C4-2B (cell line): ENCODE data around the gene AOC1.
A peak's percentile ranks its signal among the peaks of the same experiment; 100 is the strongest.

Source experiments
- H3K27ac ChIP-seq: fragments of 450-650 bp; 2 replicates; pipeline ENCODE4 v1.5.1; 2017
- ZFX ChIP-seq: fragments of 450-650 bp; IDR thresholded peaks from 2 replicates; pipeline ENCODE4 v1.6.1; 2017
- TF ChIP-seq, protein P1 (sequence below): fragments of 450-650 bp; conservative IDR thresholded peaks from 2 replicates; pipeline ENCODE4 v1.5.1; 2017; ENCODE audit warnings: mild to moderate bottlenecking

Gene AOC1

DNA sequence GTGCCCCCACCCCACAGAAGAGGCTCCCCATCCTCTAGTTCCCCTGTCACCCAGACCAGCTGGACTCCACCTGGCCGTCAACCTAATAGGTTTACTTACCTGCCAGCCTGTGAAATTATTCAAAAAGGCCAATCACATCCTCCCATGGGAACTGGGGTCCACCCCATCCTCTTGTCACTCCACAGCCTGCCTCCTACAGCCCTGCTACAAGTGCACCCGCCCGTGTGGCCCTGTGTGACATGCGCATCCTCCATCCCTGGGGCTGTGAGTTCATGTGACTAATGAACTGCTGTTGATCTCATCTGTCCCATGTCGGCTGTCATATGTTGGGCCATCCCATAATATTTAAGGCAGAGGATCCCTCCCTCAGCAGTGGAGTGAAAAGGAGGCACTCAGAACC is 39.4 kb downstream of the AOC1 start:
- H3K27ac ChIP-seq = no peak overlapping the region
- TF ChIP-seq ZFX = no peak
- TF ChIP-seq, protein P1, sequence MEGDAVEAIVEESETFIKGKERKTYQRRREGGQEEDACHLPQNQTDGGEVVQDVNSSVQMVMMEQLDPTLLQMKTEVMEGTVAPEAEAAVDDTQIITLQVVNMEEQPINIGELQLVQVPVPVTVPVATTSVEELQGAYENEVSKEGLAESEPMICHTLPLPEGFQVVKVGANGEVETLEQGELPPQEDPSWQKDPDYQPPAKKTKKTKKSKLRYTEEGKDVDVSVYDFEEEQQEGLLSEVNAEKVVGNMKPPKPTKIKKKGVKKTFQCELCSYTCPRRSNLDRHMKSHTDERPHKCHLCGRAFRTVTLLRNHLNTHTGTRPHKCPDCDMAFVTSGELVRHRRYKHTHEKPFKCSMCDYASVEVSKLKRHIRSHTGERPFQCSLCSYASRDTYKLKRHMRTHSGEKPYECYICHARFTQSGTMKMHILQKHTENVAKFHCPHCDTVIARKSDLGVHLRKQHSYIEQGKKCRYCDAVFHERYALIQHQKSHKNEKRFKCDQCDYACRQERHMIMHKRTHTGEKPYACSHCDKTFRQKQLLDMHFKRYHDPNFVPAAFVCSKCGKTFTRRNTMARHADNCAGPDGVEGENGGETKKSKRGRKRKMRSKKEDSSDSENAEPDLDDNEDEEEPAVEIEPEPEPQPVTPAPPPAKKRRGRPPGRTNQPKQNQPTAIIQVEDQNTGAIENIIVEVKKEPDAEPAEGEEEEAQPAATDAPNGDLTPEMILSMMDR = no peak

DNA sequence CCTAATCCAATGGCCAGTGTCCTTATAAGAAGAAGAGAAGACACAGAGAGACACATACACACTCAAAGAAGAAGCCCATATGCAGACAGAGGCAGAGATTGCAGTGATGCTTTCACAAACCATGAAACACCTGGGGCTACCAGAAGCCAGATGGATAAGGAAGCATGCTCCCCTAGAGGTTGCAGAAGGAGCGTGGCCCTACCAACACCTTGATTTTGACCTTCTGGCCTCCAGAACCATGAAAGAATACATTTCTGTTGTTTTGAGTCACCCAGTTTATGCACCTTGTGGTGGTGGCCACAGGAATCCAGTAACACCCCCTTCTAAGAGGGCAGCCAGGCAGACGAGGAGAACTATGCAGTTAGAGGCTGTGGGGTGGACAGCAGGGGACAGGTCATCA is 43.5 kb downstream of the AOC1 start:
- H3K27ac ChIP-seq = no peak overlapping the region
- TF ChIP-seq ZFX = no peak
- TF ChIP-seq, protein P1 = no peak

DNA sequence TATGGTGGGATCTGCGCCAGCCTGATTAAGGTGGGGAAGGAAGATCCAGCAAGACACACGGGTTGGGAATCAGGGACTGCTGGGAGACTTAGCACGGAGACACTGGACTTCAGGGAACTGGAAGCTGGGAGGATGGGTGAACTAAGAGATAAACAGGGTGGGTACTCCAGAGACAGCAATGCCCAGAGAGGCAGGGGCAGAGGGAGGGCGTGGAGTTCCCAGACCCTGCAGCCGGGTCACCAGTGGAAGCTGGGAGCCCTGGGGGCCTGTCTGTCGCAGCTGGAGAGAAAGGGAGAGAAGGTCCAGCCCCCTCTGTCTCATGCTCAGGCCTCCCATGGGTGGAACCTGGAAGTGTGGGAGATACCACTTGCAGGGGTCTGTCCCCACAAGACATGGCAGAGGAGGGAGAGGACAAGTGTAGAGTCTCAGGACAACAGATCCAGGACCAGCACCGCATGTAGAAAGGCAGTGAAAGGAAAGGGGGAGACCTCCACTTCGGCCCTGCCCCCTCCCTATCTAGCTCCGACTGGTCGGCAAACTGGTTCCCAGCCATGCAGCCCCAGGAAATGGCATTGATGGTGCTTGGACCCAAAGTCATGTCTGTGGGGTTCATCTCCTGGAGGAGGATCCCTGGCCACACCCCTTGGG is 44.4 kb downstream of the AOC1 start:
- no peak overlapping the region for H3K27ac ChIP-seq
- TF ChIP-seq ZFX = no peak
- TF ChIP-seq, protein P1 = no peak

DNA sequence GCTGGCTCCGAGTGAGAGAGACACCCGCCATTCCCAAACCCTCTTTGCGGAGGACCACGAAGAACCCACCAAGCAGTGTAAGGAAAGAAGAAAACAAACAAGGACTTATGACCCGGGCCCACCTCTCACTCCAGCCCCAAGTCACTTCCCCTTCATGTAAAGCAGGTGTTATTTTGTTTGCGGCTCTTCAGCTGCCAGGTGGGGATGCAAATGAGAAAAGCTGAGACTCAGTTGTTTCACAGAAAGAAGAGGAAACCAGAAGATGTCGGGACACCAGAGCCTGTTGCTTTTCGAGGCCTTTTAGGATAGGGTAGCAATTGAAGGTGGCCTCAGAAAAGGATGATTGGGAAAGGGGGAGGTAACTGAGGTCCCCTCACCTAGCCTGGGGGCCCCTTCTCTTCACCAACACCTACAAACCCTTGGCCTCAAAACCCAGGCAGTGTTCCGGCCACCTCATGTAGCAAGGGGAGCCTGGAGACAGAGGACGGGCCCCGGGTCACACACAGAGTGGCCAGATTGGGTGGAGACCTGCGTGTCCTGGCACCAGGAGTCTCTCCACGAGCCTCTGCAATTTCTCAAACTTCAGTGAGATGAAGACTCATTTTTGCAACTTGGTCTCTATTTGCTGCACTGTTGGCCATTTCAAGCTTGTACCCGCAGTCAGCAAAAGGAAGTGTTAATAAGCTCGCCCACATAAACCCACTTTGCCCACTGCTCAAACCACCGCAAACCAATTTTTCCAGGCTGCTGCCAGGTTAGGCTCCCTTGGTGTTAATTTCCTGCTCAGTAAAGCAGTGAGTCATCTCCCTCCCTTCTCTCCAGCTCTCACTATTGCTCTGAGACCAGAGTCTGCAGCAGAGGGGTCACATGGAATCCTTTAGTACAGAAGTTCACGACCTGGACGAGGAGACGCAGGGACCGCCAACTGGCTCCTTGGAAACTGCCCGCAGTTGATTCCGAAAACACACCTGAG is 45.5 kb downstream of the AOC1 start:
- no peak overlapping the region for H3K27ac ChIP-seq

DNA sequence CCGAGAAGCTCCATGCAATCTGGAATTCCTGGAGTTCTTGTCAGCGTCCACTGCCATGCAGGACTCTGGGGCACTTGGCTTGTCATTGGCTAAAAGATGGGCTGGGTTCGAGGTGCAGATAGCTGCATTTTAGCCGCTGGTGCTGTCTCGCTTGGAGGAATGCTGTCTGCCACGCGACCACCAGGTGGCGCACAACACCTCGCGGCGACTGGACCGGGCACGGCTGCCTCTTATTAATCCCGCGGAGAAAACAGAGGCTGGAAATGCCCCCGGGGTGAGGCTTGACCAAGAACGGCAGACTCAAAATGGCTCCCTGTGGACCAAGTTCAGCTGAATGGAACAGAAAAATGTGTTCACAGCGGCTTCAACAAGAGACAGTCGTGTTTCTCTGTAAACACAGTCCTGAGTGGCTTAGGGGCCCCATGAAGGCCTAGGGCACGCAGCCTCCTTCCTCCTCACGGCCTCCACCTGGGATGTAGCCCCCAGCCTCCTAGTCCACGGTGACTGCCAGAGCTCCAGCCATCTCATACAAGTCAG is 46.2 kb downstream of the AOC1 start:
- no peak overlapping the region for H3K27ac ChIP-seq
- TF ChIP-seq, protein P1 = peak; percentile 99
- TF ChIP-seq ZFX = no peak

More for the DNA sequence above, 45.5 kb downstream of the AOC1 start:
- no peak for TF ChIP-seq ZFX
- TF ChIP-seq, protein P1 = no peak

DNA sequence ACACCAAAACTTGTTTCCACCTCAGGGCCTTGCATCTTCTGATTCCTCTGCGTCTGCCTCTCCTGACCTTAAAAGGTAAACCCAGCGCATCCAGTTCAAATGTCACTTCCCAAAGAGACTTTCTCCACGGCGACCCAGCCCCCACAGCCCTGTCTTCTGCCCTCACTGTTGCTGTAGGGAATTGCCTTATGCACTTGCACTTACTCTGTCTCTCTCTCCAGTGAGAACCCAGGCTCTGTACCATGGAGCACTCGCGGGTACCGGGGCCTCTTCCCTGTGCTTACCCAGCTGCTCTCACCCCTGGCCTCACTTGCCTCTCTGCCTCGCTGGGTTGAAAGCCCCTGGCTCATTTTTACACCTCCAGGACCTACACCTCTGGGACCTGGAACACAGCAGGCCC is 48.4 kb downstream of the AOC1 start:
- TF ChIP-seq, protein P1 = no peak
- TF ChIP-seq ZFX = no peak
- no peak overlapping the region for H3K27ac ChIP-seq
